K562 (cell line): ENCODE results near the gene MSRB2. TPM values are rescaled to one million over a fixed set of nuclear protein-coding genes. Genes with fewer than 3 reads are reported as not detected.

Experiments
- CHAMP1 ChIP-seq: fragments of 450-650 bp; IDR thresholded peaks from 2 replicates; pipeline ENCODE4 v1.6.1; 2016; ENCODE audit warnings: mild to moderate bottlenecking
- HDAC1 ChIP-seq, 2 experiments: fragments of 450-650 bp; IDR thresholded peaks; 2 replicates each; pipeline ENCODE4 v1.6.1; 2016 to 2017; ENCODE audit warnings: inconsistent platforms in 1 of 2, mild to moderate bottlenecking in 1 of 2, moderate library complexity in 1 of 2
- HDAC2 ChIP-seq: fragments of 450-650 bp; IDR thresholded peaks from 2 replicates; pipeline ENCODE4 v1.6.1; 2016; ENCODE audit warnings: mild to moderate bottlenecking
- MCM3 ChIP-seq: fragments of 450-650 bp; IDR thresholded peaks from 2 replicates; pipeline ENCODE4 v1.6.1; 2016
- MTA2 ChIP-seq: fragments of 450-650 bp; IDR thresholded peaks from 2 replicates; pipeline ENCODE4 v1.6.1; 2016; ENCODE audit warnings: low read depth
- NKRF ChIP-seq: fragments of 450-650 bp; IDR thresholded peaks from 2 replicates; pipeline ENCODE4 v1.6.1; 2016; ENCODE audit warnings: borderline replicate concordance
- NR2C2 ChIP-seq, 2 experiments: fragments of 200-800 bp in 1 of 2; sonication (Bioruptor generic) in 1 of 2; sonication (generic) in 1 of 2; formaldehyde crosslinking in 1 of 2; IDR thresholded peaks; 2 replicates each; pipeline versions ENCODE4 v1.6.1 to v1.8.0; 2016 to 2022; ENCODE audit warnings: mild to moderate bottlenecking in 1 of 2, missing compliant biosample characterization in 1 of 2, missing genetic modification characterization in 1 of 2, missing genetic modification reagents in 1 of 2
- SMARCA4 ChIP-seq: fragments of 450-650 bp; IDR thresholded peaks from 2 replicates; pipeline ENCODE4 v1.6.1; 2016
- SMARCA5 ChIP-seq: fragments of 450-650 bp; IDR thresholded peaks from 2 replicates; pipeline ENCODE4 v1.6.1; 2016
- TEAD2 ChIP-seq: fragments of 450-650 bp; IDR thresholded peaks from 2 replicates; pipeline ENCODE4 v1.6.1; 2016; ENCODE audit warnings: missing genetic modification characterization, control low read depth, missing compliant biosample characterization
- TEAD4 ChIP-seq, 2 experiments: sonication (generic) in 1 of 2; formaldehyde crosslinking in 1 of 2; IDR thresholded peaks; 2 replicates each; pipeline versions ENCODE4 v1.6.1 to v1.8.0; 2012 to 2022; ENCODE audit warnings: borderline replicate concordance in 1 of 2, inconsistent platforms in 1 of 2, low read length in 1 of 2, mild to moderate bottlenecking in 1 of 2, missing genetic modification reagents in 1 of 2
- THRA ChIP-seq: fragments of 450-650 bp; IDR thresholded peaks from 2 replicates; pipeline ENCODE4 v1.6.1; 2017; ENCODE audit warnings: mild to moderate bottlenecking, moderate library complexity
- TRIM25 ChIP-seq: fragments of 450-650 bp; IDR thresholded peaks from 2 replicates; pipeline ENCODE4 v1.7.0; 2016; ENCODE audit warnings: borderline replicate concordance
- ZBTB17 ChIP-seq: fragments of 450-650 bp; formaldehyde crosslinking; IDR thresholded peaks from 2 replicates; pipeline ENCODE4 v1.4.0; 2020; ENCODE audit warnings: mild to moderate bottlenecking
- ZEB2 ChIP-seq: fragments of 450-650 bp; IDR thresholded peaks from 2 replicates; pipeline ENCODE4 v1.6.1; 2016
- ZNF398 ChIP-seq: fragments of 250-450 bp; sonication (Bioruptor Pico); IDR thresholded peaks from 2 replicates; pipeline ENCODE4 v1.8.0; 2021; ENCODE audit warnings: moderate library complexity, mild to moderate bottlenecking, inconsistent platforms
- polyA plus RNA-seq, 8 experiments: library from polyadenylated mRNA; depleted of rRNA in 4 of 8; stranded (reverse) in 5 of 8; unstranded in 3 of 8; fragments of >200 nt; fragmentation: Nextera tagmentation in 2 of 8; fragmentation: Illumina TruSeq in 1 of 8; extraction: Ambion mirVana in 2 of 8; extraction: Trizol in 1 of 8; gene quantifications; 2 replicates each; pipeline versions ENCODE4 v1.2.1 to v1.2.3, GENCODE V29; 2011 to 2014; ENCODE audit warnings: inconsistent platforms in 1 of 8, missing spikeins in 1 of 8
- total RNA-seq, 7 experiments: library from RNA; depleted of rRNA in 6 of 7; stranded (reverse); fragments of >200 nt in 6 of 7; fragmentation: Illumina TruSeq in 2 of 7; extraction: Trizol in 2 of 7; gene quantifications; 2 replicates each; pipeline versions ENCODE4 v1.2.1 to v1.2.3, GENCODE V29; 2011 to 2021; ENCODE audit warnings: low replicate concordance in 1 of 7

MSRB2 gene
- total and polyA plus RNA-seq, 9 of the 15 experiments (the other 6 are each of a cell fraction or from before 2014, with no cell fraction given), result 1.5 to 22.3 (median 5.9) TPM

- no peak for TF ChIP-seq CHAMP1
- TF ChIP-seq SMARCA5, result 0 out of 2 replicates have a peak, but pooled peaks have one; percentile 33
- TF ChIP-seq TEAD2, result no peak
- TF ChIP-seq THRA, result no peak
- 0 out of 2 replicates have a peak, but pooled peaks have one; percentile 7 for TF ChIP-seq MTA2
- TF ChIP-seq NR2C2 (CRISPR knock-in tag; IDR thresholded peaks at IDR 0.05), result no peak
- TF ChIP-seq NR2C2 (tag; IDR thresholded peaks at IDR 0.05), result no peak
- no peak for TF ChIP-seq ZBTB17 (CRISPR knock-in tag)
- peak in 1 of 2 experiments; percentile 73; a peak in 2 of 4 replicates for TF ChIP-seq HDAC1 (IDR thresholded peaks at IDR 0.05)
- TF ChIP-seq NKRF, result 0 out of 2 replicates have a peak, but pooled peaks have one; percentile 49
- TF ChIP-seq HDAC2, result 0 out of 2 replicates have a peak, but pooled peaks have one; percentile 18
- TF ChIP-seq TEAD4 (IDR thresholded peaks at IDR 0.05; ENCODE audit: low read length), result no peak
- TF ChIP-seq TEAD4 (CRISPR knock-in tag; IDR thresholded peaks at IDR 0.05; ENCODE audit: borderline replicate concordance), result no peak
- 0 out of 2 replicates have a peak, but pooled peaks have one; percentile 76 for TF ChIP-seq TRIM25
- TF ChIP-seq SMARCA4, result peak; percentile 53
- no peak for TF ChIP-seq ZNF398 (CRISPR knock-in tag)
- TF ChIP-seq ZEB2, result peak; percentile 25; the same call in 1 of the 2 replicates
- TF ChIP-seq MCM3, result 0 out of 2 replicates have a peak, but pooled peaks have one; percentile 30
Measured at GRCh38 chr10:23094786-23095403, 484 bp upstream of the MSRB2 start (continued).
